HG03521 (cell line): ENCODE results near the gene B3GNT7.
"Not testable (repeated sequence)": the region's sequence is repeated elsewhere in the genome, so short reads cannot be mapped to it uniquely, and the experiment has no call there.

Experiments
- ATAC-seq: cut with Tn5 transposase; IDR thresholded peaks from one replicate; pipeline ENCODE4 v1.9.1; 2021; ENCODE audit warnings: mild to moderate bottlenecking, moderate library complexity; ENCODE audit not compliant: unreplicated experiment

Gene B3GNT7, protein sequence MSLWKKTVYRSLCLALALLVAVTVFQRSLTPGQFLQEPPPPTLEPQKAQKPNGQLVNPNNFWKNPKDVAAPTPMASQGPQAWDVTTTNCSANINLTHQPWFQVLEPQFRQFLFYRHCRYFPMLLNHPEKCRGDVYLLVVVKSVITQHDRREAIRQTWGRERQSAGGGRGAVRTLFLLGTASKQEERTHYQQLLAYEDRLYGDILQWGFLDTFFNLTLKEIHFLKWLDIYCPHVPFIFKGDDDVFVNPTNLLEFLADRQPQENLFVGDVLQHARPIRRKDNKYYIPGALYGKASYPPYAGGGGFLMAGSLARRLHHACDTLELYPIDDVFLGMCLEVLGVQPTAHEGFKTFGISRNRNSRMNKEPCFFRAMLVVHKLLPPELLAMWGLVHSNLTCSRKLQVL

DNA sequence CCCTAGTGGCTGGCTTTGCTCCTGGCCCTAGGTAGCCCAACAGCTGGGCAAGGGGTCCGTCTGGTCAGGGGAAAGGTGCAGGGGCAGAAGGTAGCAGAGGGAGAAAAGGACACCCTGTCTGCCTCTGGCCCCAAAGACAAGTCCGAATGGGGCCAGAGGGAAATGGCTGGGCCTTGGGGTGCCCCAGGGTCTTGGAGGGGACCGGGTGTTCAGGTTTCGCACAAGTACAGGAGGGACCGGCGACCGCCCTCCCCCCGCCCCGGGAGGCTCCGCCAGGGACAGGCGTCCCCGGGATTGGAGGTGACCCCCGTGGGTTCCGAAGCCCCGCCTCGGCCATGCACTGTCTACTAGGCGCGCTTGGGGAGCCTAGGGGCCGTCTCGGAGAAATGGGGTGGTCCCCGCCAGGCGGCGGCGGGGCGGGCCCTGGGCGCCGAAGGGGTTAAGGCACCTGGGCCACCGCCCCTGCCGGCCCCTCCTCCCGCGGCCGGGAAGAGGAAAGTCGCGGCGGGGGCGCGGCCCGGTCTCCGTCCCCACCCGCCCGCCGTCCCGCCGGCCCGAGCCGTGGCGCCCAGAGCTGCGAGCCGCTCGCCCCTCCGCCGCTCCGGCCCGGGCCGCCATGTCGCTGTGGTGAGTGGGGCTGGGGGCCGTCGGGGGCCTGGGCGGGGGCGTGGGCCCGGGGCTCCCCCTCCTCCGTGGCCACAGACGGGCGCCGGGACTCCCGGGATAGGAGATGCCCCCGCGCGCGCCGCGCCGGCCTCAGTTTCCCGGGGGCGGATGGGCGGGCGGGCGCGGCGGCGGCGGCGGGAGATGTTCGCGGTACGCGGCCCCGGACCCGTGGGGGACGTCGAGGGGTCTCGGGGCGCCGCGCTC, at the start of gene B3GNT7:
B3GNT7 (plus strand) TSS at position 523 of the 870 bp plus-strand sequence; CDS start at position 617, 94 bp downstream.
- ATAC-seq = no peak

GRCh38 chr2:231347081-231347480, 48.4 kb upstream of the B3GNT7 start:
- no peak for ATAC-seq

- ATAC-seq = no peak
Observed at GRCh38 chr2:231347638-231348037, 47.9 kb upstream of the B3GNT7 start.

DNA sequence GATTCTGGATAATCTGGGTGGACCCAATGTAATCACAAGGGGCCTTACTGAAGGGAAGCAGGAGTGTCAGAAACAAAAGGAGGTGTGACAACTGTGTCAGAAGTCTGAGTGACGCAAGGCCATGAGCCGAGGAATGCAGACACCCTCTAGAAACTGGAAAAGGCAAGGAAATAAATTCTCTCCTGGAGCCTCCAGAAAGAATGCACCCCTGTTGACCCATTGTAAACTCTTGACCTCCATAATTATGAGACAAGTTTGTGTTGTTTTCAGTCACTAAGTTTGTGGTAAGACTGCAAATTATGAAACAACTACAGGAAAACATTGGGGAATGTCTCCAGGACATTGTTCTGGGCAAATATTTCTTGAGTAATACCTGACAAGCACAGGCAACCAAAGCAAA, 47.3 kb upstream of the B3GNT7 start:
- no peak for ATAC-seq

- ATAC-seq = no peak
Observed at GRCh38 chr2:231348704-231349373, 46.7 kb upstream of the B3GNT7 start.

DNA sequence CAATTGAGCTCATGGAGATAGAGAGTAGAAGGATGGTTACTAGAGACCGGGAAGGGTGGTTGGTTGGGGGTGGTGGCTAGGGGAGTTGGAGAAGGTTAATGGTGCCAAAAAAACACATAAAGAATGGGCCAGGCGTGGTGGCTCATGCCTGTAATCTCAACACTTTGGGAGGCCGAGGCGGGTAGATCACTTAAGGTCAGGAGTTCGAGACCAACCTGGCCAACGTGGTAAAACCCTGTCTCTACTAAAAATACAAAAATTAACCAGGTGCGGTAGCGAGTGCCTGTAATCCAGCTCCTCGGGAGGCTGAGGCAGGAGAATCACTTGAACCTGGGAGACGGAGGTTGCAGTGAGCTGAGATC, 46.2 kb upstream of the B3GNT7 start:
- not testable (repeated sequence) for ATAC-seq

GRCh38 chr2:231351648-231352047, 43.9 kb upstream of the B3GNT7 start:
- no peak for ATAC-seq

GRCh38 chr2:231353469-231353868, 42.0 kb upstream of the B3GNT7 start:
- ATAC-seq = no peak

GRCh38 chr2:231355508-231356465, 39.7 kb upstream of the B3GNT7 start:
- no peak for ATAC-seq

DNA sequence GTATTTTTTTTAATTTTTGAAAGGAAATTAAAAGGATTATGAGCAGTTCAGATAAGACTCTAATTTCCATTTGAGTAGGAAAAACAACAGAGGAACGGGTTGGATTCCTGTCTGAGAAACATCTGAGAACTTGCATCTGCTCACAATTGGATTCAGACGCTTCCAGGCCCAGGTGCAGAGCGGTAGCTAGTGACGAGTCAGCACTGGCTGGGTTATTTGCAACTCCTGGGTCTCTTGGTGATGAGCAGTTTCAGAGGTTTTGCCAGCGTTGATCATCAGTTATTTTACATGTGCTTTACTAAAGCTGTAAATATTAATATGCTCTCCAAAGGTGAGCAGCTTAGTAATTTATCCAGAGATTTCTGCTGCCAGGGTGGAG, 39.1 kb upstream of the B3GNT7 start:
- no peak for ATAC-seq

- ATAC-seq = no peak
Observed at GRCh38 chr2:231357048-231357447, 38.5 kb upstream of the B3GNT7 start.

DNA sequence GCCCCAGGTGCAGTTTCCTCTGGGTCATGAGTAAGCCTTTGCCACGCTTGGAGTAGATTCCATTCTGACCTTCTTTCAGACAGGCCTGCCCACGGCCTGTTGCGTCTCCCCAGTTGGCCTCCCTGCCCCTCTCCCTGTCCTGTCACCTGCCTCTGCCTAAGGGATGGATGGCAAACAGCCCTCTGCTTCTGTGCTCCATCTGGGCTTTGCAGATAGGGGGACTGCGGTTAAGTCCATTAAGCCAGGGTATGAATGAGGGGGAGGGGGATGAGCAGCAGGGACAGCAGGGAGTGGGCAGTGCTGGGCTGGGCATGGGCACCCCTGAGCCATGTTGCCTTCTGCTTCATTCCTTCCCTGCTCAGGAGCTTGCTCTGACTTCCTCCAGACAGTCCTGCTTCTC, 37.6 kb upstream of the B3GNT7 start:
- ATAC-seq = no peak

GRCh38 chr2:231359441-231359840, 36.1 kb upstream of the B3GNT7 start:
- no peak for ATAC-seq

DNA sequence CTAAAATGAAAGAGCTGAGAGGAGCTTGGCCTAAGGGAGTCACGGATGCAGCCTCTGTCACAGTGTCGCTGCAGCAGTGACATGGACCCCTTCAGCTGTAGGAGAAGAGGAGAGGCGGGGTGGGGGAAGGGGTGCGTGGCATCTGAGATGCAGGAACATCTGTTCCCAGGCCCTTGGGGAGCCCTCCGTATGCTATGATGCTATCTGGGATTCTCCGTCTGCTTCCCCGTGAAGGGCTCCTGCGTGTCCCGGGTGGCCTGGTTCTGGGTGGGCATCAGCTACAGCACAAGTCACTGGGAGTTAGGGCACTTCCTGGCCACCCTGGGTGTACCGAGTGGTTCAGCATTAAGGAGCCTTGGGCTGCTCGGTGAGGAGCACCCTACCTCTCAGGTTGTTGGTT, 35.6 kb upstream of the B3GNT7 start:
- no peak for ATAC-seq

GRCh38 chr2:231360401-231360800, 35.1 kb upstream of the B3GNT7 start:
- ATAC-seq = no peak

DNA sequence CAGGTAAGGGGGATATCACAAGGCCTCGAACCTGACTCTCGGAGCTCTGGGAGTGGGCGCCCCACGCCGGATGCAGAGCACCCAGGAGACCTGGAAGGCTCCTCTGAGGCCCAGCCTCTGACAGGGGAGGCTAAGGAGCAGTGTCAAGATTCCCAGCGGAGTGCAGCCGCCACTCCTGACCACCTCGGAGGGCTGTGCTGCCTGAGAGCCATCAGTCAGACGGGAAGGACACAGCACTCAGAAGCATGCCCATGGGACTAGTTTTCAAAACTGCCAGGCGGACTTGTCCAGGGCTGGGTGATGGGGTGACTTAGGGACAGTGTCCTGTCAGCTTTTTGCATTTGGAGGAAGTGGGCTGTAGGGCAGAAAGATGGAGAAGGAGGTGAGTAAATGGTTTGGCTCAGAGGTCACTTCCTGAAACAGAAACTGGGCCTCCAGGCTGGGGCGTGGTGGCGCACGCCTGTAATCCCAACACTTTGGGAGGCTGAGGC, 34.6 kb upstream of the B3GNT7 start:
- ATAC-seq = no peak

DNA sequence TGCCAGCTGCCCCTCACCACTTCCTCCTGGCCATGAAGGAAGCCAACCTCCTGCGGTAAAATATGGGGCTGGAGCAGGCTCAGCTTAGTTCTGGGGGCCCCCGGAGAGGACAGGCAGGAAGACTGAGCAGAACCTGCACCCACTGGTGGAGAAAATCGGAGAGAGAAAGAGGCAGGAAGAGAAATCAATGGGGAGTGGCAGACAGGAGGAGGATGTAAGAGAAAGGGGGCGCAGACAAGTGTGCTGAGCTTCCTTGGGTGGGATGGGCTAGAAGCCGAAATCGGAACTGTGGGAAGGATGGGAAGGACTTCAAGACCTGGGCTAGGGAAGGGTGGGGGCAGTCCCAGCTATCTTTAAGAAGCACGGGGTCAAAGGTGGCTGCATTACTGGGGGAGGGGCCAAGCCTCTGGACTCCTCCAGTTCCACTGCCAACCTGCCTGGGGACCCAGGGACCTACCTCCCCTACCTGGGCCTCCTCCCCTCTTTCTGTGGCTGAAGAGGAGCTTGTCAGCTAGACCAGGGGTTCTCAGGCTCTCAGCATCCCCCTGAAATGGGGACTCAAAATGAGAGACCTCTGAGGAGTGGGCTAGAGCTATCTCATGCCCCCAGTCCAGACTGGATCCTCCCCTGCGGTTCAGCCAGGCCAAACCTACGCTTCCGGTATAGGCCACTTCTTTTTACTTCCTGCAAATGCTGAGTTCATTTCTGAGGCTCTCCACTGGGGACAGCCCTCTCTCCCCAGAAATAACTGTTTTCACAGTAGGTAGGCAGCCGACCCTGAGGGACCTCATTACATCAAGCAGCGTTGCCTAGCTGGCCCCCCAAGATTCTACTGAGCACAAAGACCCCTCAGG, 33.6 kb upstream of the B3GNT7 start:
- ATAC-seq = peak; percentile 87

DNA sequence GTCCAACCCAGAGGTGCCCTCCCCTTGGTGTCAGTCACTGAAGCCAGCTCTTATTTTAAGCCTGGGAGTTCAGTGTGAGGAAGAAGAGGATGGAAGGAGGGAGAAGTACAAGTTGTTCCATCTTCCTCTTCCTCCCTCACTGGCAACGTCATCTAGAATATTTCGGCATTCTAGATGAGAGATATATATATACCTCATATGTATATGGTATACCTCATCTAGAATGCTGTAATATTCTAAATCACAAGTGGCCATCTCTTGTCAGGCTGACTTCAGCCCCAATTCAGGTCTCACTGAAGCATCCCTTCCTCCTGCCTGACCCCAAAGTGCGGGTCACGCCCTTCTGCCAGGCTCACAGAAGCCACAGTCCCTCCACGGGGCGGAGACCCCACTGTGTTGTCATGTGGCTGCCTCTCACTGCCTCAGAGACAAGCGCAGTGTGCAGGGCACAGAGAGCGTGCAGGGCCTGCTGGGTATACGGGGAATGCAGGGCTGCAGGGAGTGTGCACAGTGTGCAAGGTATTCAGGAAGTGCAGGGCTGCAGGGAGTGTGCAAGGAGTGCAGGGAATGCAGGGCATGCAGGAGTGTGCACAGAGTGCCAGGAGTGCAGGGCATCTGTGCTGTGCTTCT, 32.8 kb upstream of the B3GNT7 start:
- ATAC-seq = no peak

DNA sequence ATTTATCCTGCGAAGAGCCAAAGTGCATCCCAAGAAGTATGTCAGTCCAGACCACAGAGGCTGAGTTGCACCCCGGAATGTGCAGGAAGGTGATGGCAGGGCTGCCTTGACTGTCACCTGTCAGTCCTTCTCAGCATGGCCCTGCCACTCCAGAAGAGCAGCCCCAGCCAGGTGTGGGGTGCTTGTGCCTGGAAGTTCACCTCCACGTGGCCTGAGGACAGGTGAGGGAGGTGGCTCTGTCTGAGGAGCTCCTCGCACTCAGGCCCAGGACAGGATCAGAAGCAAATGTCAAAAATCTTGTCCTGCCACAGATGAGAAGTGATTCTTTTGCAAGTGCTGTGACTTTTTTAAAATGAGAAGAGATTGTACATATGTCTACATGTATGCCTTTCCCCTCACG, 31.4 kb upstream of the B3GNT7 start:
- ATAC-seq = no peak
